Activated CD4-positive, alpha-beta T cell treated with anti-CD3 and anti-CD28 coated beads, Interleukin-2, amount 10 ng/mL, durations not matched to agents 24 days and 14 days (primary cell): ENCODE results near the gene SHISA4. TPM values are rescaled to one million over a fixed set of nuclear protein-coding genes. Genes with fewer than 3 reads are reported as not detected.
"Not testable (repeated sequence)": the region's sequence is repeated elsewhere in the genome, so short reads cannot be mapped to it uniquely, and the experiment has no call there.

Source experiments
- DNase-seq: peaks from one replicate; pipeline ENCODE4 v3.0.0; 2022
- H3K27ac Mint-ChIP-seq: one replicate; pipeline ENCODE4 v1.8.0; 2022; ENCODE audit warnings: mild to moderate bottlenecking, mixed read lengths
- H3K27me3 Mint-ChIP-seq: one replicate; pipeline ENCODE4 v1.8.0; 2022; ENCODE audit warnings: mixed read lengths
- H3K36me3 Mint-ChIP-seq: one replicate; pipeline ENCODE4 v1.8.0; 2022; ENCODE audit warnings: low read depth, mild to moderate bottlenecking, mixed read lengths
- H3K4me1 Mint-ChIP-seq: one replicate; pipeline ENCODE4 v1.8.0; 2021; ENCODE audit warnings: mixed read lengths
- H3K4me3 Mint-ChIP-seq: one replicate; pipeline ENCODE4 v1.8.0; 2022; ENCODE audit warnings: mild to moderate bottlenecking, moderate library complexity, mixed read lengths
- H3K9me3 Mint-ChIP-seq: one replicate; pipeline ENCODE4 v1.8.0; 2021; ENCODE audit warnings: mixed read lengths
- intact Hi-C: fragments of 100-400 bp; cut with micrococcal nuclease; formaldehyde crosslinking; loops from one replicate; pipeline ENCODE4 v1.15.1; 2023
- total RNA-seq: library from RNA; stranded (reverse); gene quantifications from 2 replicates; pipeline ENCODE4 v1.2.3, GENCODE V29; 2022

Gene SHISA4
- total RNA-seq, 1 donor from 2014 or later = 0.77 TPM

DNA sequence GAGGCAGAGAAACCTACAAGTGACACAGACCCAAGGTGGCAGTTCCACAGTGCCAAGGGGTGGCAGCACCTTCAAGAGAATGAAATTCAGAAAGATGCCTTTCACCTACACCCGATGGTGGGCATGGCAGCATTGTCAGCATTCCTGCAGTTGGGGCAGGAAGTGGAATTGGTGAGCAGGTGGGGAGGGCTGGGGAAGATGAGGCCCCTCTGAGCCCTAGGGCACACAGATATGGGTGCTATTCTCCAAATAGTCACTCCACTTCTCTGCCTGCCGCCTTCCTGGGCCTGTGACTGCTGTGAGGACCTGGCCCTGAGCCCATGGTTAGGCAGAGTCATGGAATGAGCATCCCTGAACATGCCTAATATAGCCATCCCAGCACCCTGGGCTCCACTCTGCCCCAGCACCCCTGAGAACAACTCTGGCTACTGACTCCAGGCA is 8.3 kb downstream of the SHISA4 start:
- Mint-ChIP-seq H3K27ac (no peak overlapping the region), H3K36me3 (no peaks in the 10 kb centered on the region), H3K9me3 (no peaks in the 10 kb centered on the region), H3K4me1 (peaks cover 9% of the 10 kb centered on the region), H3K27me3 (peaks cover 6% of the 10 kb centered on the region), H3K4me3 (no peak overlapping the region)
- intact Hi-C loops = loop anchor here (1.0 to 5.0 kb wide), 4 partner anchors 60 to 240 kb away; partner anchors contain the start of gene TIMM17A
- no peak for DNase-seq

GRCh38 chr1:201898240-201898894 is 9.7 kb downstream of the SHISA4 start:
- Mint-ChIP-seq H3K36me3 (no peaks in the 10 kb centered on the region), H3K4me3 (no peak overlapping the region), H3K27ac (no peak overlapping the region), H3K27me3 (peaks cover 3% of the 10 kb centered on the region), H3K9me3 (no peaks in the 10 kb centered on the region), H3K4me1 (peaks cover 9% of the 10 kb centered on the region)
- intact Hi-C loops = loop anchor here (5.0 kb wide), 3 partner anchors 59 to 239 kb away; partner anchors contain the start of gene TIMM17A
- no peak for DNase-seq

DNA sequence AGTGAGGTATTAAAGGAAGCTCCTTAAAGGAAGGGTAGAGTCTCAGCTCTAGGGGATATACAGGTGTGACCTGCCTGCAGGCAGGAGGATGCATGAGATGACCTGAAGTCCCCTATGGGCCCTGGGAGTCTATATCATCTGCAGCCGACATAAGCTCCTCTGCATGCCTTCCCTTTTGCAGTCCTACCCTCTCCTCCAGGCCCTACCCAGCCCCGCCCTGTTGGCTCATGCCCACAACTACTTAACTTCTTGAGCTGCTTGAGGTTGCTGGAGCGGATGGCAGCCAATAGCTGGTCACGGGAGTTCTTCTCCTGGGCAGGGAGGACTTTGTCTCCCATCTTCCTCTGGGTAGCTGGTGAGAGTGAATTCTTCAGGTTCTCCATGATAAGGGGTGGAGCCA is 10.3 kb downstream of the SHISA4 start:
- Mint-ChIP-seq H3K4me3 (no peak overlapping the region), H3K9me3 (no peaks in the 10 kb centered on the region), H3K27me3 (peaks cover 3% of the 10 kb centered on the region), H3K4me1 (peaks cover 9% of the 10 kb centered on the region), H3K36me3 (no peaks in the 10 kb centered on the region), H3K27ac (no peak overlapping the region)
- no peak for DNase-seq
- intact Hi-C loops = loop anchor here (5.0 kb wide), 3 partner anchors 58 to 238 kb away; partner anchors contain the start of gene TIMM17A

DNA sequence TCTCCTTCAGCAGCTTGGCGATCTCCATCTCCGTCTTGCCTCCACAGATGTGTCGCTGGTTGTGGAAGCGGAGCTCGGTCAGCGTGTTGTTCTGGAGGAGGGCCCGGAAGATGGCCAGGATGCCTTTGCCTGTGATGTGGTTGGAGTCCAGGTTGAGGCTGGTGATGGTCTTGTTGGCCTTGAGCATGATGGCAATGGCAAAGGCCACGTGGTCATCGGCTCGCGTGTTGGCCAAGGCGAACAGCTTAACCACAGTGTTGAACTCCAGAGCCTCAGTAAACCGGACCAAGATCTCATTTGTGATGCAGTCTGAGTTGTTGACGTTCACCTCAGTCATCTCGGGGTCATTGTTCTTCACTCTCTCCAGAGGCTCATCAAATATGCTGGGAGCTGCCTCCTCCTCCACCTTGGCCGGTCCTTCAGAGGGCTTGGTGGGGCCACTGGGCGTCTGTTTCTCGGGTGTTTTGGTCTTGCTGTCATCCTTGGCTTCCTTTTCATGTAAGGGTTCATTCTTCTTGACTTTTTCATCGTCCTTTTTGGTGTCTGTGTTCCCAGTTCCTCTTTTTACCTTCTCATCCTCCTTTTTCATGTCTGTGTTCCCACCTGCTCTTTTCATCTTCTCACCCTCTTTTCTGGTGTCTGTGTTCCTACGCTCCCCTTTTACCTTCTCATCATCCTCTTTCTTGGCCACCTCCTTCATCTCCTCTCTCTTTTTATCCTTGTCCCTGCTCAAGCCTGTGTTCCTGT is 11.2 kb downstream of the SHISA4 start:
- intact Hi-C loops = loop anchor here (5.0 kb wide), 3 partner anchors 57 to 237 kb away; partner anchors contain the start of gene TIMM17A
- Mint-ChIP-seq H3K9me3 (no peaks in the 10 kb centered on the region), H3K36me3 (no peaks in the 10 kb centered on the region), H3K27ac (no peak overlapping the region), H3K4me3 (no peak overlapping the region), H3K4me1 (peaks cover 6% of the 10 kb centered on the region), H3K27me3 (peaks cover 3% of the 10 kb centered on the region)
- DNase-seq = no peak

- peaks cover 9% of the 10 kb centered on the region for H3K4me1 Mint-ChIP-seq
- no peak overlapping the region for H3K27ac Mint-ChIP-seq
- no peak overlapping the region for H3K4me3 Mint-ChIP-seq
- H3K9me3 Mint-ChIP-seq = no peaks in the 10 kb centered on the region
- intact Hi-C loops = no loop called here
- peaks cover 3% of the 10 kb centered on the region for H3K27me3 Mint-ChIP-seq
- DNase-seq = no peak
- no peaks in the 10 kb centered on the region for H3K36me3 Mint-ChIP-seq
Measured at GRCh38 chr1:201900476-201900875, 11.8 kb downstream of the SHISA4 start.

GRCh38 chr1:201901036-201901435 is 12.3 kb downstream of the SHISA4 start:
- H3K9me3 Mint-ChIP-seq, H3K27me3 Mint-ChIP-seq, H3K36me3 Mint-ChIP-seq, H3K4me1 Mint-ChIP-seq, intact Hi-C loops, H3K27ac Mint-ChIP-seq, DNase-seq, H3K4me3 Mint-ChIP-seq: not testable (repeated sequence)

GRCh38 chr1:201902198-201902597 is 13.5 kb downstream of the SHISA4 start:
- Mint-ChIP-seq H3K36me3 (no peaks in the 10 kb centered on the region), H3K4me3 (no peak overlapping the region), H3K27ac (no peak overlapping the region), H3K4me1 (peaks cover 4% of the 10 kb centered on the region), H3K27me3 (peaks cover 3% of the 10 kb centered on the region), H3K9me3 (no peaks in the 10 kb centered on the region)
- DNase-seq = no peak
- intact Hi-C loops = no loop called here

DNA sequence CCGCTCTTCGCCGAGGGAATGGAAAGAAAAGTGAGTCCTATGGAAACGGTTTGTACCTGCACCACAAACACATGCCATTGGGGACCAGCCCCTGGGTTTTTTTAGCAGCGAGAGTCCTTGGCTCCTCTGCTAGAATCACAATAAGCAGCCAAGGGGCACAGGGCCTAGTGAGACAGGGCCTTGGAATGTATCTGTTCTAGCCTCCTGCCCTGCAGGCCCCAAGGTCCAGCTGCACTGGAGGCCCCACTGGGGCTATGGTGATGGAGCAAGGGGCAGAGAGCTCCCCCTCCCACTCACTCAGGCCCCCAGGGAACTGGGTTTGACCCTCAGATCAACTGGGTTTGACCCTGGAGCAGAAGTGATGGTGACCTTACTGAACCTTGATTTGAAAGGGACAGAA is 14.4 kb downstream of the SHISA4 start:
- DNase-seq = no peak
- Mint-ChIP-seq H3K27me3 (peaks cover 3% of the 10 kb centered on the region), H3K27ac (no peak overlapping the region), H3K36me3 (no peaks in the 10 kb centered on the region), H3K4me3 (no peak overlapping the region), H3K9me3 (no peaks in the 10 kb centered on the region), H3K4me1 (peaks cover 4% of the 10 kb centered on the region)
- intact Hi-C loops = no loop called here

GRCh38 chr1:201904579-201904978 is 15.9 kb downstream of the SHISA4 start:
- Mint-ChIP-seq H3K36me3 (no peaks in the 10 kb centered on the region), H3K9me3 (no peaks in the 10 kb centered on the region), H3K27me3 (peaks cover 6% of the 10 kb centered on the region), H3K4me1 (peaks cover 4% of the 10 kb centered on the region), H3K4me3 (no peak overlapping the region), H3K27ac (no peak overlapping the region)
- DNase-seq = no peak
- intact Hi-C loops = no loop called here

DNA sequence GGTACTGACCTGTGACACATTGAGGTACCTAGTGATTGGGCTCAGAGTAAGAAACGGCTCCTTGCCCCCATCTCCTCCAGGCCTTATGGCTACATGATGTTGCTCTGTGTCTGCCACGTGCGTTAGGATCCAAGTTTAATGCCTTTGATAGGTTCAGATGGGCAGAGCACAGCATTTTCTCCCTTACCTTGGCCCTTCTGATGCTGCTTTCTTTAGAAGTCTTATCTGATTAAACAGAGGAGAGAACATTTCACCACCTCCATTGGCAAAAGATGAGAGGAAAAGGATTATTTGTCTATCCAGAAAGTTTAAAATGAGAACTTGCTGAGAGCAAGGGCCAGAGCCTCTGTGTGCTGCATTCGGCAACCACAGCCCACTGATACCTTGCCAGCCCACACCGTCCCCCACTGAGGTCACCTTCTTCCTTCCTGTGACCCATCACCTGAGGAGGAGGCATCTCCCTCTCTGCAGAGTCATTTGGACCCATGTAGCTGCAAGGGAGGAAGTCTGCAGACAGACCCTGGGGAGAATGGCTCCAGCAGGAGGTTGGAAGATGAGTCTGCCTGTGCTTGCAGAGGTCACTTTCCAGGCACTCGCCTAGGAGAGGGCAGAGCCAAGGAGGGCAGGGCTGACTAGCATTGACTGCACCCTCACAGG is 16.7 kb downstream of the SHISA4 start:
- H3K4me3 Mint-ChIP-seq = no peak overlapping the region
- intact Hi-C loops = no loop called here
- no peak for DNase-seq
- peaks cover 6% of the 10 kb centered on the region for H3K27me3 Mint-ChIP-seq
- no peaks in the 10 kb centered on the region for H3K9me3 Mint-ChIP-seq
- H3K36me3 Mint-ChIP-seq = no peaks in the 10 kb centered on the region
- peaks cover 4% of the 10 kb centered on the region for H3K4me1 Mint-ChIP-seq
- H3K27ac Mint-ChIP-seq = no peak overlapping the region

- Mint-ChIP-seq H3K4me1 (peaks cover 4% of the 10 kb centered on the region), H3K36me3 (no peaks in the 10 kb centered on the region), H3K4me3 (no peak overlapping the region), H3K27me3 (peaks cover 6% of the 10 kb centered on the region), H3K27ac (no peak overlapping the region), H3K9me3 (no peaks in the 10 kb centered on the region)
- no peak for DNase-seq
- intact Hi-C loops = no loop called here
Measured at GRCh38 chr1:201906336-201906735, 17.6 kb downstream of the SHISA4 start.

DNA sequence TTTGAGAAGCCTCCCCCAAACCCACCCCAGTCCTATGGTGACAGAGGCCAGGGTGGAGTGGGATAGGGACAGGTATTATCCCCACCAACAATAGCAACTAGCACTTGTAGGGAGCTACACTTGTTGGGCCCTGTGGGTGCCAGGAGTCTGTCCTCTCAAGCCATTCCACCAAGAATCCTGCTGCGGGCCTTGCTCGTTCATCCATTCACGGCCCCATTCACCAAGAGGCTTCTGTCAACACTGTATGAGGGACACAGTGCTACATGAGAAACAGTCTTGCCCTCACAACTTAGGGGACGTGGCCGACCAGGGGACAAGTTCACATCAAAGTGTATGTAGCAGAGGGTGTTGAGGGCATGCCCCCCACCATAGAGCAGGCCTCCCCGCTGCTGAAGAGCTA is 18.9 kb downstream of the SHISA4 start:
- Mint-ChIP-seq H3K4me1 (peaks cover 4% of the 10 kb centered on the region), H3K4me3 (no peak overlapping the region), H3K9me3 (no peaks in the 10 kb centered on the region), H3K27ac (no peak overlapping the region), H3K36me3 (no peaks in the 10 kb centered on the region), H3K27me3 (peaks cover 6% of the 10 kb centered on the region)
- DNase-seq = no peak
- intact Hi-C loops = no loop called here

DNA sequence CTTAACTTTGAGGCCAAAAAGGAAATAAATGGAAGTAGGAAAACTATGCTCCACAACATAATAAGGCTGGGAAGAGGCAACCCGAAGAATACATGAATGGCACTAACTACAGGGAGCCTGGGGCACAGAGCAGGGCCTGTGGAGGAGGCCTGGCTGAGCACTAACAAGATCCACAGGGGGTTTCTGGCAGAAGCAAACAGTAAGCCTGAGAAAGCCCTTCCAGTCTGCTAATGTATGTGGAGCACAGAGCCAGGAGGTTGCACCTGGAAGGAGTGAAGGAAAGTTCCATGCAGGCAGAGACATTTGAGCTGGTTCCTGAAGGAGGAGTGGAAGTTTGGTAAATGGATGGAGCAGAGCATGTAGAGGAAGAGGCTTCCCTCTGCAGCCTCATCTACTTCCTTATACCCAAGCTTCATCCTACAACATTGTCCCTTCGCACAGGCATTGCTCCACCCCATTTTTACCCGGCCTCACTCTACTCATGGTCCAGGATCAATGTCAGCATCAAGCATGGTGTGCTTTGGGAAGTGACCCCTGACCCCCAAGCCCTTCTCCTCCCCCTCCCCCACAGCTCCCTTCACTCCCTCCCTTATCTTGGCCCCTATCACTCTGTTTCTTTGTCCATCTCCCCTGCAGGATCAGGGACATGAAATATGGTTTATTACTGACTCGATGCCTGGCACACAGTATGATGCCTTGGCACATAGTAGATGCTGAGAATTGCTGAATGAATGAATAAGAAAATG is 23.3 kb downstream of the SHISA4 start:
- intact Hi-C loops = no loop called here

More for the DNA sequence above, 23.3 kb downstream of the SHISA4 start:
- Mint-ChIP-seq H3K4me3 (no peak overlapping the region), H3K27ac (no peak overlapping the region), H3K36me3 (no peaks in the 10 kb centered on the region), H3K4me1 (no peaks in the 10 kb centered on the region), H3K27me3 (peaks cover 10% of the 10 kb centered on the region), H3K9me3 (no peaks in the 10 kb centered on the region)
- DNase-seq = no peak
